GDM1 (cell line): ENCODE results near the gene SLC30A2.

Source experiments
- DNase-seq: peaks from one replicate; lab custom pipeline; 2025; lab: John Stamatoyannopoulos, UW

SLC30A2 gene

GRCh38 chr1:25996966-25997827 is 48.7 kb downstream of the SLC30A2 start:
- DNase-seq: no peak

GRCh38 chr1:25994402-25995150 is 51.3 kb downstream of the SLC30A2 start:
- DNase-seq: no peak

- DNase-seq: no peak
These were observed 52.5 kb downstream of the SLC30A2 start for GRCh38 chr1:25993197-25993951.

- DNase-seq: no peak
These were observed 53.2 kb downstream of the SLC30A2 start for GRCh38 chr1:25992689-25993171.

- DNase-seq: no peak
These were observed 53.8 kb downstream of the SLC30A2 start for GRCh38 chr1:25991937-25992688.

- peak; percentile 27 for DNase-seq
These were observed 55.1 kb downstream of the SLC30A2 start for GRCh38 chr1:25990702-25991395.

- no peak for DNase-seq
These were observed 55.7 kb downstream of the SLC30A2 start for GRCh38 chr1:25990251-25990650.

GRCh38 chr1:25989440-25990234 is 56.3 kb downstream of the SLC30A2 start:
- DNase-seq: no peak

GRCh38 chr1:25987951-25988350 is 58.0 kb downstream of the SLC30A2 start:
- DNase-seq: no peak
